Measurements from ENCODE around the gene MALRD1.

GRCh38 chr10:19107406-19107805 is 58.8 kb downstream of the MALRD1 start:
- TF ChIP-seq CTCF (IDR thresholded peaks at IDR 0.05): no peak
- TF ChIP-seq POLR2AphosphoS5 (IDR thresholded peaks at IDR 0.05): no peak
- no peak for TF ChIP-seq POLR2A (IDR thresholded peaks at IDR 0.05; ENCODE audit: low read depth)
